NCI-H2196 treated with DMSO at 0.1 percent for 48 hours (cell line): ENCODE data around the gene NEURL1B.

Experiments used
- DNase-seq: peaks from one replicate; lab custom pipeline; 2025; ENCODE audit not compliant: unreplicated experiment; lab: John Stamatoyannopoulos, UW

NEURL1B gene

GRCh38 chr5:172608773-172609172, 32.3 kb upstream of the NEURL1B start:
- no peak for DNase-seq

GRCh38 chr5:172610643-172611042, 30.4 kb upstream of the NEURL1B start:
- no peak for DNase-seq

- no peak for DNase-seq
Measured at GRCh38 chr5:172611913-172612312, 29.1 kb upstream of the NEURL1B start.

- no peak for DNase-seq
Measured at GRCh38 chr5:172612771-172613170, 28.3 kb upstream of the NEURL1B start.

- DNase-seq: no peak
Measured at GRCh38 chr5:172616136-172616535, 24.9 kb upstream of the NEURL1B start.

GRCh38 chr5:172616730-172617129, 24.3 kb upstream of the NEURL1B start:
- no peak for DNase-seq

GRCh38 chr5:172617817-172618216, 23.2 kb upstream of the NEURL1B start:
- DNase-seq: no peak

- DNase-seq: no peak
Measured at GRCh38 chr5:172618574-172619365, 22.3 kb upstream of the NEURL1B start.

- no peak for DNase-seq
Measured at GRCh38 chr5:172620506-172620905, 20.6 kb upstream of the NEURL1B start.

GRCh38 chr5:172622091-172623046, 18.7 kb upstream of the NEURL1B start:
- no peak for DNase-seq

GRCh38 chr5:172623313-172623980, 17.6 kb upstream of the NEURL1B start:
- DNase-seq: no peak

- no peak for DNase-seq
Measured at GRCh38 chr5:172624083-172624995, 16.7 kb upstream of the NEURL1B start.

GRCh38 chr5:172624996-172625964, 15.8 kb upstream of the NEURL1B start:
- no peak for DNase-seq

GRCh38 chr5:172626031-172626581, 15.0 kb upstream of the NEURL1B start:
- DNase-seq: no peak

GRCh38 chr5:172630082-172630481, 11.0 kb upstream of the NEURL1B start:
- no peak for DNase-seq

- DNase-seq: no peak
Measured at GRCh38 chr5:172630482-172630881, 10.6 kb upstream of the NEURL1B start.

GRCh38 chr5:172630986-172631385, 10.1 kb upstream of the NEURL1B start:
- DNase-seq: no peak

- no peak for DNase-seq
Measured at GRCh38 chr5:172632346-172633092, 8.5 kb upstream of the NEURL1B start.
